GM19025 (cell line): ENCODE data around the gene ARL17A.
"Not testable (repeated sequence)": the region's sequence is repeated elsewhere in the genome, so short reads cannot be mapped to it uniquely, and the experiment has no call there.

Source experiments
- ATAC-seq: cut with Tn5 transposase; IDR thresholded peaks from one replicate; pipeline ENCODE4 v1.9.1; 2021; ENCODE audit warnings: mild to moderate bottlenecking, low read depth, moderate library complexity; ENCODE audit not compliant: unreplicated experiment

ARL17A gene

DNA sequence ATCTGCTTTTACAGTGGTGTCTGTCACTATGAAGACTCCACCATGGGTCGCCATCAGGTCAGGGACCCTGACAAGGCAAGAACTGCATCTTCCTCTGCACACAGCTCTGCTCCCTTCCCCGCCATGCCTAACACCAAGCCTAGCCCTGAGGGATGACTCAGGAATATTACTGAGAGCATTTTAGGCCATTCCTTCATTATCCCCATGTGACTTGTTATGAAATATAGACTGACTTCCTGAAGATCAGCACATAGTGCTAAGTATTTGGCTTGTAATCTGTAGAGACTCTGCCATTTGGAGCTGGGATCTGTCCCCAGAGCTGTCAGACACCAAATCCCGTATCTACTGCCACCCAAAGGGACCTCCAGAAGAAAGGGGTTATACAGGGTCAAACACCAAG lies 19.4 kb downstream of the ARL17A start:
- ATAC-seq, result not testable (repeated sequence)

GRCh38 chr17:46559155-46559554 lies 20.3 kb downstream of the ARL17A start:
- ATAC-seq, result not testable (repeated sequence)

DNA sequence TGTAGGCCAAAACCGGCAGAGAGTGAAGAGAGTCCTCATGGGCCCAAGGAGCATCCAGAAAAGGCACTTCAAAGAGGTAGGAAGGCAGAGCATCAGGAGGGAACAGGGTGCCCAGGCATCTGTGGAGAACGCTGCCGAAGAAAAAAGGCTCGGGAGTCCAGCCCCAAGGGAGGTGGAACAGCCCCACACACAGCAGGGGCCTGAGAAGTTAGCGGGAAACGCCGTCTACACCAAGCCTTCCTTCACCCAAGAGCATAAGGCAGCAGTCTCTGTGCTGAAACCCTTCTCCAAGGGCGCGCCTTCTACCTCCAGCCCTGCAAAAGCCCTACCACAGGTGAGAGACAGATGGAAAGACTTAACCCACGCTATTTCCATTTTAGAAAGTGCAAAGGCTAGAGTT lies 30.9 kb downstream of the ARL17A start:
- not testable (repeated sequence) for ATAC-seq

DNA sequence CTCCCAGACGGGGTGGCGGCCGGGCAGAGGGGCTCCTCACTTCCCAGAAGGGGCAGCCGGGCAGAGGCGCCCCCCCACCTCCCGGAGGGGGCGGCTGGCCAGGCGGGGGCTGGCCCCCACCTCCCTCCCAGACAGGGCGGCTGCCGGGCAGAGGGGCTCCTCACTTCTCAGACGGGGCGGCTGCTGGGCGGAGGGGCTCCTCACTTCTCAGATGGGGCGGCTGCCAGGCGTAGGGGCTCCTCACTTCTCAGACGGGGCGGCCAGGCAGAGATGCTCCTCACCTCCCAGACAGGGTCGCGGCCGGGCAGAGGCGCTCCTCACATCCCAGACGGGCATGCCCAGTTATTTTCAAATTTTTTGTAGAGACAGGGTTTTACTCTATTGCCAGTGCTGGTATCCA lies 44.8 kb downstream of the ARL17A start:
- not testable (repeated sequence) for ATAC-seq

DNA sequence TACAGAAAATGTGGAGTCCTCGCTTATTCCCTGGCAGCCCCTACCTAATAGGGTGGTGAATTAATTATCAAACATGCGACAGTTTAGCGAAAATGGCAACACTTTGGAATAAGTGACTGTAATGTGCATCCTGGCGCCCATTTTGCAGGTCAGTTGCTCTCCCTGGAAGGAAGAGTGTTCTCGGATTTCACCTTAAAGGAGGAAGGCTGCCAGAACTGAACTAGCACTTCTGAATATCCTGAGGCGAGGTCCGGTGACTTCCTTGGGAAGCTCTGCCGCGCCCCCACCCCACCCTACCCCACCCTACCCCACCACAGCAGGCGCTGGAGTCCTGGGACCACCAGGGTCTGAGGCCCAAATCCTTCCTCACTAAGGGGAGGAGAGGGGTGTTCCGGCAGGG lies 67.3 kb downstream of the ARL17A start, which contains the start of gene LRRC37A2:
TSS of gene LRRC37A2 (plus strand) at position 301 of the 400 bp plus-strand sequence. CDS start 245 bp downstream, outside the sequence.
- ATAC-seq, result not testable (repeated sequence)

GRCh38 chr17:46505896-46506295 lies 73.6 kb downstream of the ARL17A start:
- ATAC-seq, result not testable (repeated sequence)

- not testable (repeated sequence) for ATAC-seq
These were observed 79.9 kb downstream of the ARL17A start for GRCh38 chr17:46499437-46500139.

- not testable (repeated sequence) for ATAC-seq
These were observed 87.5 kb downstream of the ARL17A start for GRCh38 chr17:46492021-46492420.

DNA sequence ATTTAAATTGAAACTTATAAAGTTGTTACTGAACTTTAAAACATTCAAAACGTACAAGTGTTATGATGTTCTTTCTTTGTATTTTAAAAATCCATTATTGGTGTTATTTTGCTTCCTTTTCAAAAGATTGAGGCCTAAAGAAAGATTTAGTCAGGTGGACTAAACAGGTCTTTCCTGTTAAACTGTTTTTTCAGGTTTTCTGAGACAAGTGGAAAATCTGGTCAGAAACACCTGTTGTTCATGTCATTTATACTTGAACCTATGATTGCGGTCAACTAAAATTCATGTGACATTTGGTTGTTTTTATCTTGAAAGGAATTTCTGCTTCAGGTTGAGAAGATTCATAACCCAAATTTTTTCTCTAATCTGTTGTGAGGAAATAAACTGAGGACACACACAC lies 98.2 kb downstream of the ARL17A start:
- not testable (repeated sequence) for ATAC-seq

DNA sequence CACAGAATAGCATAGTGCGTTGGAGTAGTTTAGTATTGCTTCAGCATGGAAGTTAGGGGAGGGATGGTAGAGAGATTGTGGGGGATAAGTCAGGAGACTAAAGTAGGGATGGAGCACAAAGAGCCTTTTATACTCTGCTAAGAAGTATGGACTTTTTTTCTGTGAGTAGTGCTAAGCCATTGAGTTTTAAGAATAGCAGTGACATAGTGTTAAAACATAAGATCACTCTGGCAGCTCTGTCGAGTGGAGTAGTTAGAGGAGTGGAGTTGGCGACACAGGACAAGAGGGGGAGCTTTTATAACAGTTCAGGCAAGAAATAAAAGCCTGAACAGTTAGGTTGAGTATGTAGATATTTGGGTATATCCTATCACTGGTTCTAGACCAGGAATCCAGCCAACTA lies 100.7 kb downstream of the ARL17A start:
- ATAC-seq, result not testable (repeated sequence)

- not testable (repeated sequence) for ATAC-seq
These were observed 103.9 kb downstream of the ARL17A start for GRCh38 chr17:46475583-46475982.

DNA sequence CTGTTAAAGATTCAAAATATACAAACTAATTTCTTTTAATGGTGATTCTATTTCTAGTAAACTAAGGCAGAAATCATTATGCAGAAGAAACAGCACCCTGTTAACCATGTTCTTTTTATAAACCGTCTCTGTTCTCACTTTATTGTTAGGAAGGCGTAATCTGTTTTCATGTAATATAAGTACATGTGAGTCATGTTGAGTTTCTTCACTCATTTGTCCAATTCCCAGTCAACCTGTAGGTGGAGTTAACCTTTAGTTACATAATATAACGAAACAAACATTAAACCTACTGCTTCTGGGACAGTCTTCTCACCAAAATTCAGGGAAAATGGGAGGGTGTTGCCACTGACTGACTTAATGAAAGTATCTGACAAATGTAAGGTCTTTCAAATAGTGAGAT lies 105.0 kb downstream of the ARL17A start:
- not testable (repeated sequence) for ATAC-seq

DNA sequence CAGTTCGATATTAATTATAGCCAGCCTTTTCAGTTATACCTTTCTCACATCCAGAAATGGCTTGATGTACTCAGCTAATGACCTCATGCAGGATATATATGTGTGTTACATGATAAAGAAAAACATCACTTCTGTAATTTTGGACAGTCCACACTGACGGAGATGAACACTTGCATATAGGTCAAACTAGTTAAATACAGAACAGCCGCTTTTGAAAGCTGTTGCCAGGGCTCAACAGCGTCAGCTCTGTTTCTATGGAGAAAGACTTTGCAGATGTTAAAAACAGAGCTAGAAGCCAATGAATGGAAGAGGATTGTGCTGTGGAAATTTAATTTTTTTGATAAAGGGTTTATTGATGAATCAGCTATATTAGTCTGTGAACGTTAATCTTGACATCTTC lies 111.9 kb downstream of the ARL17A start:
- not testable (repeated sequence) for ATAC-seq
